SU-DHL-6 (cell line): ENCODE measurements around the gene CD34.

ENCODE experiments used
- CTCF ChIP-seq: fragments of 200-600 bp; sonication (generic); IDR thresholded peaks from one replicate; pipeline ENCODE4 v1.5.1; 2017; ENCODE audit warnings: antibody characterized with exemption, mild to moderate bottlenecking, low read length, moderate library complexity; ENCODE audit not compliant: insufficient read depth, poor library complexity, severe bottlenecking
- EZH2phosphoT487 ChIP-seq: fragments of 200-600 bp; sonication (generic), shearing (Covaris generic); conservative IDR thresholded peaks from 2 replicates; pipeline ENCODE4 v1.6.1; 2018; ENCODE audit warnings: mild to moderate bottlenecking, antibody characterized with exemption, low read length, moderate library complexity, mixed read lengths

GRCh38 chr1:207854001-207854400 lies 56.9 kb downstream of the CD34 start:
- no peak for TF ChIP-seq CTCF
- no peak for TF ChIP-seq EZH2phosphoT487
